PC-9 (cell line): ENCODE results near the gene SCAF11.

Source experiments
- CTCF ChIP-seq: fragments of 200-600 bp; sonication (generic); conservative IDR thresholded peaks from 2 replicates; pipeline ENCODE4 v1.6.1; 2017; ENCODE audit warnings: mixed run types, antibody characterized with exemption, mild to moderate bottlenecking, moderate library complexity
- EZH2 ChIP-seq: fragments of 200-600 bp; sonication (generic); IDR thresholded peaks from 2 replicates; pipeline ENCODE4 v1.8.0; 2017; ENCODE audit warnings: antibody characterized with exemption, low read depth

DNA sequence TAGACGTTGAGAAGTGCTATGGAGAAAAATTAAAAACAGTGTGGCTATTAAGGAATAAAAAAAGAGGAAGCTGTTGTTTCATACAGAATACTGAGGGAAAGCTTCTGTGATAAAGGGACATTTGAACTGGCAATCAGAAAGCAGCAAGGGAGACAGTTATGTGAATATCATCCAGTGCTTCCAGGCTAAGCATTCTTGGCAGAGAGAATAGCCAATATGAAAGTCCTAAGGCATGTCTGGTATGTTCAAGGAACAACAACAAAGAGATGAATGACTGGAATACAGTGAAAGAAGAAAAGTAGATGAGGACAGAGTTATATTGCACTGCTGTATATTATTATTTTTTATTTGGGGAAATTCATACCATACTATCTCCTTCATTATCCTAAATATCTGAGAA is 23.9 kb downstream of the SCAF11 start:
- TF ChIP-seq CTCF (no peak), EZH2 (no peak)
